Measurements from ENCODE around the gene TOP1. TPM values are rescaled to one million over a fixed set of nuclear protein-coding genes. Genes with fewer than 3 reads are reported as not detected.

Gene TOP1
- total RNA-seq, 4 donors from 2014 or later, result 27.6 to 70.6 (median 40.4) TPM

DNA sequence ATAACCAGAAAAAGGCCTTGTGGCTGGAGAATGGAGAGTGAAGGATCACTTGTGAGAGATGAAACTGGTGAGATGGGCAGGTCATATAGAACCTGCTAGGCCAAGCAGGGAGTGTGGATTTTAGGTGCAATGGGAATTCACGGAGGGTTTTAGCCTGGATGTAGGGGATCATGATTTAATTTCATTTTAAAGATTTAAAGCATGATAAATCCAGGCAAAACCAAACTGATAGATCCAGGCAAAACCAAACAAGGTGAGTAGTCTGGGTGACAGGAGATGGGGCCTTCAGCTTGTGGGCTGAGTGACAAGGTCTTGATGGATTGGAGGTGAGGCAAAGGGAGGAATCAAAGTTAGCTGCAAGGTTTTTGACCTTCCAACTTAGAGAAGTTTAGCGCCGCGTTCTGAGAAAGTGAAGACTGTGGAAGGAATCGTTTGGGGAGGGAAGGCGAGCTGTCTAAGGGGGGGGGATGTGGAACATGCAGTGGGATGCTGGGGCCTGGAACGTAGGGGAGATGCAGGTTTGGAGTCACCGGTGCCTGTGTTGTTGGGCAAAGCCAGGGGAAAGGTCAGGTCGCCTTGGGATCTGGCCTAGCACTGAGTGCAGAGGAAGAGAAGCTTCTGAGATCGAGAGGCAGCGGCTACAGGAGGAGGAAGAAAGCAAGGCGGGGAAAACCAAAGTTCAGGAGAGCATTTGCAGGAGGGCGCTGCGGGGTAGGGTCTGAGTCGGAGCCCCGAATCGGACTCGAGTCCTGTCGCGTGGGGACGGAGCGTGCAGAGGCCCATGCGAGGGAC, 107.5 kb downstream of the TOP1 start:
- ATAC-seq (ENCODE audit: low FRiP score) (no peak), DNase-seq (ENCODE audit: low spot score) (no peak)
- TF ChIP-seq, protein P1, sequence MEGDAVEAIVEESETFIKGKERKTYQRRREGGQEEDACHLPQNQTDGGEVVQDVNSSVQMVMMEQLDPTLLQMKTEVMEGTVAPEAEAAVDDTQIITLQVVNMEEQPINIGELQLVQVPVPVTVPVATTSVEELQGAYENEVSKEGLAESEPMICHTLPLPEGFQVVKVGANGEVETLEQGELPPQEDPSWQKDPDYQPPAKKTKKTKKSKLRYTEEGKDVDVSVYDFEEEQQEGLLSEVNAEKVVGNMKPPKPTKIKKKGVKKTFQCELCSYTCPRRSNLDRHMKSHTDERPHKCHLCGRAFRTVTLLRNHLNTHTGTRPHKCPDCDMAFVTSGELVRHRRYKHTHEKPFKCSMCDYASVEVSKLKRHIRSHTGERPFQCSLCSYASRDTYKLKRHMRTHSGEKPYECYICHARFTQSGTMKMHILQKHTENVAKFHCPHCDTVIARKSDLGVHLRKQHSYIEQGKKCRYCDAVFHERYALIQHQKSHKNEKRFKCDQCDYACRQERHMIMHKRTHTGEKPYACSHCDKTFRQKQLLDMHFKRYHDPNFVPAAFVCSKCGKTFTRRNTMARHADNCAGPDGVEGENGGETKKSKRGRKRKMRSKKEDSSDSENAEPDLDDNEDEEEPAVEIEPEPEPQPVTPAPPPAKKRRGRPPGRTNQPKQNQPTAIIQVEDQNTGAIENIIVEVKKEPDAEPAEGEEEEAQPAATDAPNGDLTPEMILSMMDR (IDR thresholded peaks at IDR 0.05), result no peak

DNA sequence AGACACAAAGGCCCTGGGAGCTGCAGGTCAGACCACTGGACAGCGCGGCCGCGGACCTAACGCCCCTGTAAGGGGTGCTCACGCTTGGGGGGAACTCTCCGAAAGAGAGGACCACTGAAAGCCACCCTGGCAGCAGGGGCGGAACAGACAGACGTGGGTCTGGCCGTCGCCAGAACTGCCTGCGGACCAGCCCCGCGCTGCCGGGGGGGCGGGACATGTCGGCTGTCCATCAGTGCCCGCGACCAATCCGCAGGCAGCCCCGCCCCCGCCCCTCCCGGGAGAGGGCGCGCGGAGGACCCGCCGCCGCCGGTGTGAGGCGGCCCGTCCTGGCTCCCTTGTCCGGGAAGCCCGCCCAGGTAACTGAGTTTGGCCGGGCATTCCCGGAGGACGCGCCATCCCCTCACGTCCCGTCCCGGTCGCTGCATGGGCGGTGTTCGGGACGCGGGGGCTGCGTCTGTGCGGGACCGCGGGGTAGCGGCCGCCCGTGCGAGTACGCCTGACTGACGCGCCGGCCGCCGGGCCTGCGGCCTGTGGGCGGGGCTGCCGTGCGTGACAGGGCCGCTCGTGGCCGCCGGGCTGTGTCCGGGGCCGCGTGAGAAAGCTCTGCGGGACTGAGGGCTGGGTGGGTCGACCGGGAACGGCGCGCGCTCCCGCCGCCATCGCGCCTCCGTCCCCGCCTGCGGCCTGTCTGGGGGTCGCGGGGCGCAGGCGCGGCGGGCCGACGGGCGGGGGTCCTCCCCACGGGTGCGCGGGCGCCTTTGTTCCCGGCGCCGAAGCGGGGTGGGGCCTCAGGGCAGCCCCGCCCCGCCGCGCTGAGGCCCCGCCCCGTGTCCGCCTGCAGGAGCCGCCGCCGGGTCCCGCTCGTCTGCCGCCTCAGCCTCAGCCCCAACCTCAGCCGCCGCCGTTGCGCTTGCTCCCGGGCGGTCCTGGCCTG, 108.3 kb downstream of the TOP1 start, which contains the start of gene PLCG1:
Gene PLCG1, plus strand, starts transcription at position 864 of the 934 bp plus-strand sequence. CDS start 99 bp downstream, outside the sequence.
- TF ChIP-seq, protein P1 (IDR thresholded peaks at IDR 0.05), result no peak
- ATAC-seq (ENCODE audit: low FRiP score) (peak; percentile 79), DNase-seq (ENCODE audit: low spot score) (peak; percentile 77)

DNA sequence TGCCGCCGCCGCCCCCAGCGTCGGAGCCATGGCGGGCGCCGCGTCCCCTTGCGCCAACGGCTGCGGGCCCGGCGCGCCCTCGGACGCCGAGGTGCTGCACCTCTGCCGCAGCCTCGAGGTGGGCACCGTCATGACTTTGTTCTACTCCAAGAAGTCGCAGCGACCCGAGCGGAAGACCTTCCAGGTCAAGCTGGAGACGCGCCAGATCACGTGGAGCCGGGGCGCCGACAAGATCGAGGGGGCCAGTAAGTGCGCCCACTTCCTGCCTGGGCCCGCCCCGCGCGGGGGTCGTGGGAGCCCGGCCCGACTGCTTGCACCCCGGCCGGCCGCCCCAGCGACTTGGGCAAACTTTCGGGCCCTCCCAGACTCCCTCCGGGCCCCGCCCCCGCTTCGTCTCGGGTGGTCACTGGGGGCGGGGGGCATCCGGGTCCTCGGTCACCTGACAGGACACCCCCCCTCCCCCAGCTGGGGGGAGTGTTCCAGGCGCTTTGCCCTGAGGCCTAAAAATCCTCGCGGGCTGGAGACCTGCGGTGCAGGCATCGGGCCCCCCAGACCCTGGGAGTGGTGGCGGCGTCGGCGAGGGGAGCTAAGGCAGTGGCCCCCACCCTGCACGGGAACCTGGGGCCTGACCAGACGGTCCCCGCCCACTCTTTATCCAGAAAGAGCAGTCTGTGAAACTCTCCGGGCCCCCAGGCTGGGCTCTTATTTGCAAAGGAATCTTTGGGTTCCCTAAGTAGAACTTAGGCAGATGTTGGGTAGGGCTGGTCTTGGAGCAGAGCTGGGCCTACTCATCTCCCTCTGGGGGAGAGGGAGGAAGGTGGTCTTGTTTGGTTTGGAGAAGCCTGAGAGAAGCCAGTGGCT, 109.2 kb downstream of the TOP1 start:
- TF ChIP-seq, protein P1 (IDR thresholded peaks at IDR 0.05), result no peak
- ATAC-seq (ENCODE audit: low FRiP score) (peak; percentile 14), DNase-seq (ENCODE audit: low spot score) (peak; percentile 47)

DNA sequence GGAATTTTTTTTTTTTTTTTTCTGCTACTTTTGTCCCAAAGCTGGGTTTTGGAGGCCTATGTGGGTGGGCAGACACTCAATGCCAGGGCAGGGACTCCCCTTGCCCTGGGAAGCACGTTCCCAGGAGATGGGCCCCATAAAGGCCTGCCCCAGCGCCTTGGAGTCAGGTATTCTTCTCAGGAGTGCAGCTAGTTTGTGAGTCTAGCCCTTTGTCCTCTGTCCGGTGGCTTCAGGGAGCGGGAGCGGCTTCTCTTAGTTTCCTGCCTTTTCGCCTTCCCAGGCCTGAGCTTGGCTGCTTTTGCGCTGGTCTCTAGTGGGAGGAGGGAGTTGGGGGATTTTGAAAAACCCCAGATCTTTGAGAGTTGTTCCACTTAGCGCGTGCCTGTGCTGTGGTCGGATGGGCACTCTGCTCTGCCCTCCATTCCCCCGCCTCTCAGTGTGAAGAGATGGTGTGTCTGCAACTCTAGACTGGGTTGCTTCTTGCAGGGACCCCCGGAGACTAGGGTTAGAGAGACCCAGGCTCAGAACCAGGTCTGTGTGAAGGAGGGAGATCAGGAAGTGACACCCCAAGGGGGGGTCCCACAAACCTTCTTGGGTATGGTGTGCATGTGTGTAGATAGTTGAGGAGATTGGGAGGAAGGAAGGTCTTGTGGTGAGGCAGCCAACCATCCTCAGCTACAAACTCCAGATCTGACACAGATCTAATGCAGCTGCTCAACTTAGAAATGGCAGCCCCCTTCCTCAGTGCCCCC, 110.0 kb downstream of the TOP1 start:
- no peak for DNase-seq (ENCODE audit: low spot score)
- TF ChIP-seq, protein P1 (IDR thresholded peaks at IDR 0.05), result no peak
- no peak for ATAC-seq (ENCODE audit: low FRiP score)

DNA sequence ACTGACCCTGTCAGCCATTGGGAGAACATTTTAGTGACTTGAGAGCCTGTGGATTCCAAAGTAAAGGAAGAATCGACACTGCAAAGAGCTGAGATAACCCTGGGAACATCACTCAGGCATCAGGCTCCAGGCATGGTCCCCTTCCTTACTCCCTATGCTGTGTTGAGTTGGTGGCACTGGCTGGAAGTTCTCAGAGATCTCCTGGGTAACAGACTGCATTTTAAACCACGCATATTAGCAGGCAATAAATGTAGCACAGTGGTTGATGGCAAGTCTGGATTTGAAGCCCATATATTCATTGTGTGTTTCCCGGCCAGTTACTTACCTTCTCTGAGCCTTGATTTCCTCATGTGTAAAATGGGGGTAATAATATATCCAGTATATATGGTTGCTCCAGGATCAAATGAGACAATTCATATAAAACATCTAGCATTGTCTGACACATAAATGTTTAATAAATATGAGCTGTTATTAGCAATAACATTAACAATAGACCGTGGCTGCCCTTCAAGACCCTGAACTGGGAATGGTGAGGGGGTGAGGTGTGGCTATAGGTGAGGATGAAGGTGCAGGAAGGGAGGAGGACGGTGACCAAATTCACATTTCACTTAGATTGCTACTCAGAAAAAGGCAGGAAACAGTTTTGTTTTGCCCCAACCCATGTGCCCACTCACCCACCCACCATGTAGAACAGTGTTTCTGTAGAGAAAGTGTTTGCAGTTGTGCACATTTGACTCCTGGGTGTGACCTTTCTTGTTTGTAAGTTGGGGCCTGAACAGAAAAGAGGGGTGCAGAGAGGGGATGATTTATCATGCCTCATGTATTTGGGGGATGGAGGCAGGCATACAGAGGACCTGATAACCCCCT, 110.8 kb downstream of the TOP1 start:
- DNase-seq (ENCODE audit: low spot score) (no peak), ATAC-seq (ENCODE audit: low FRiP score) (no peak)
- TF ChIP-seq, protein P1 (IDR thresholded peaks at IDR 0.05), result no peak

Data from omental fat pad (tissue), 4 donors.